ENCODE measurements around the gene CAMTA1.

Gene CAMTA1

DNA sequence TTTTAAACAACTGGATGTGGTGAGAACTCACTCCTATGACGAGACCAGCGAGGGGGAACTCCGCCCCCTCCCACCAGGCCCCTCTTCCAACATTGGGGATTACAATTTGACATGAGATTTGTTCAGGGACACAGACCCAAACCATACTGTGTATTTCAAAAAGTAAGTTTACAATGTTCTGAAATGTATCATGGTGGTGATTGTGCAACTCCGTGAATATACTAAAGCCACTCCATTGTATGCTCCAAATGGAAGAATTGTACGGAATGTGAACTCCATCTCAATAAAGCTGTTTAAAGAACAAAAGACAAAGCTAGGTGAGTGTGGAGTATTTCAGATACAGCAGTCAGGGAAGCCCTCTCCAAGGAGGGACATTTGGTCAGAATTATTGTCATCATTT, 553.8 kb downstream of the CAMTA1 start:
- no peak overlapping the region for H3K4me3 ChIP-seq
- peaks cover 14 to 49% (median 42%) of the 10 kb centered on the region in 10 experiments for H3K4me1 ChIP-seq
- H4K20me1 ChIP-seq: no peaks in the 10 kb centered on the region
- H3K9ac ChIP-seq: no peak overlapping the region
- H3K9me3 ChIP-seq (replicated peaks in 1 of 11): peaks cover 0 to 9% (median 0%) of the 10 kb centered on the region in 11 experiments; a peak in 3 of 22 replicates
- H3K4me2 ChIP-seq: no peak overlapping the region
- no peaks in the 10 kb centered on the region for H3K36me3 ChIP-seq
- no peaks in the 10 kb centered on the region for H3K27me3 ChIP-seq
- no peak overlapping the region for H3K27ac ChIP-seq
- no peak for TF ChIP-seq Cebpa-rat (IDR thresholded peaks at IDR 0.05)

DNA sequence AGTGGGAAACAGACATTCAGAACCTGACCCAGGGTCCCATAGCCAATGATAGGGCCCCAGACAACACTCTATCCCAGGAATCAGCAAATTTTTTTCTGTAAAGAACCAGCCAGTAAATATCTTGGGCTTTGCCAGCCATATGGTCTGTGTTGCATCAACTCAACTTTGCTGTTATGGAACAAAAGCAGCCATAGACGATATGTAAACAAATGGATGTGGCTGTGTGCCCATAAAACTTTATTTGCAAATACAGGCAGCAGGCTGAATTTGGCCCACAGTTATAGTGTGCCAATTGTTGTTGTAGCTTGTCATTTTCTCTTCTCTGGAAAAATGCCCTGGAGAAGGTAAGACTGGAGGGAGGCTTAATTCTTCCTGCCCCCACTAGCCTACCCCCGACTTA, 554.7 kb downstream of the CAMTA1 start:
- Histone ChIP-seq H4K20me1 (no peaks in the 10 kb centered on the region), H3K9ac (no peak overlapping the region), H3K4me1 (peaks cover 5 to 43% (median 32%) of the 10 kb centered on the region in 10 experiments), H3K9me3 (replicated peaks in 1 of 11) (peaks cover 0 to 9% (median 0%) of the 10 kb centered on the region in 11 experiments; a peak in 3 of 22 replicates), H3K4me2 (no peak overlapping the region), H3K27ac (no peak overlapping the region), H3K4me3 (no peak overlapping the region), H3K36me3 (no peaks in the 10 kb centered on the region), H3K27me3 (no peaks in the 10 kb centered on the region)
- TF ChIP-seq Cebpa-rat (IDR thresholded peaks at IDR 0.05): no peak

DNA sequence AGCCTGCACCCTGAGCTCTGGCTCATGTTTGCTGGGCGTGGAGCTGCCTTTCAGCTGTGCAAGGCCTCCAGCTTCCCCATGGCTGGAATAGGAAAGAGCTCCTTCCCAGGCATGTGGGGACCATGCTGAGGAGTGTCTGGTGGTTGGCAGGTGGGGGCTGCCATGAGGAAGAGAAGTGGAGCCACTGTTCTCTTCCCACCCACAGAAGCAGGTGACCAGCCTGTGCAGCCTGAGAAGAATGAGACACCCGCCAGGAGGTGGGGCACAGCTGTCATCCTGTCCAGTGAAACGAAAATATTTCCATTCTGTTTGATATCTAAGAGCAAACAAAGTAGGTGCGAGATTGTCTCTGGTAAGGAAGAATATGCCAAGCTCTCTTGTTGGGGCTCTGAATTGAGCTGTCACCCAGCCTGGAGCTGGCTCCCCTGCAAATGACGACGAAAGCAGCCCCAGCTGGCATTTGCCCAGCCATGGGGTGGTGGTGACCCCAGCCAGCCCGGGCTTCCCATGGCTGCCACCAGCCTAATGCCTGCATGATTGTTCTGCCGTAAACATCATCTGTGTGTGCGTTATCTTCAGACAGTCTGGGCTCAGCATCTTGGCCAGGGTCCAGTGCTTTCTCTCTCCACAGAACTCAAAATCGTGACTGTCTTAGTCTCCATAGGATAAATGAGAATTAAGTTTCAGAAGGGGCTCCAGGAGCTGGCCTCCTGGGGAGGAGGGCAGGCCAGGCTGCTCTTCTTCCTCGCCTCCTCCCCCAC, 556.1 kb downstream of the CAMTA1 start:
- Histone ChIP-seq H3K27me3 (no peaks in the 10 kb centered on the region), H4K20me1 (no peaks in the 10 kb centered on the region), H3K4me2 (peak overlapping the region in 6 of 11 experiments; percentile 19 to 59 (median 42); a peak in 10 of 22 replicates), H3K36me3 (no peaks in the 10 kb centered on the region), H3K4me3 (no peak overlapping the region), H3K9me3 (replicated peaks in 1 of 11) (peaks cover 0 to 9% (median 0%) of the 10 kb centered on the region in 11 experiments; a peak in 3 of 22 replicates), H3K9ac (no peak overlapping the region), H3K27ac (no peak overlapping the region), H3K4me1 (peaks cover 0 to 30% (median 19%) of the 10 kb centered on the region in 10 experiments; a peak in 14 of 20 replicates)
- no peak for TF ChIP-seq Cebpa-rat (IDR thresholded peaks at IDR 0.05)

DNA sequence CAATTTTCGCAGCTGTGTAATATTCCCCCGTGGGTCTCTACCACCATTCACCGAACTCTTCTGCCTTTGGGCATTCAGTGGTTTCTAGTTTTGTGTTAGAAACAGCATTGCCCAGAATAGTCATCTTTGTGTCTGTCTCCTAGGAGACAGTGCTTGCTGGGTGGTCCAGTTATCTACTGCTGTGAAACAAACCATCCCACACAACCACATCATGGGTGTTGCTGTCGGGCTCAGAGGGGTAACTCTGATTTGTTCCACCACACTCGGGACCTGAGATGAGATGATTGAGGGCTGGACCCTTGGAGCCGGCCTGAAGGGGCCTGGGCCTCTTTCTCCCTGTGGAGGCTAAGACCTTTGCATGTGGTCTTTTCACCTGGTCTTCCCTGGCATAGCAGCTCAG, 558.6 kb downstream of the CAMTA1 start:
- Histone ChIP-seq H3K4me1 (peaks cover 0 to 20% (median 10%) of the 10 kb centered on the region in 10 experiments; a peak in 11 of 20 replicates), H3K27ac (no peak overlapping the region), H3K9me3 (replicated peaks in 1 of 11) (0 out of 22 replicates have a peak, but pooled peaks cover 0 to 6% (median 0%) of the 10 kb centered on the region in 11 experiments), H3K36me3 (no peaks in the 10 kb centered on the region), H3K9ac (no peak overlapping the region), H3K4me2 (peak overlapping the region in 2 of 11 experiments; percentile 7 to 12; a peak in 3 of 22 replicates), H4K20me1 (no peaks in the 10 kb centered on the region), H3K27me3 (no peaks in the 10 kb centered on the region), H3K4me3 (no peak overlapping the region)
- TF ChIP-seq Cebpa-rat (IDR thresholded peaks at IDR 0.05): no peak

DNA sequence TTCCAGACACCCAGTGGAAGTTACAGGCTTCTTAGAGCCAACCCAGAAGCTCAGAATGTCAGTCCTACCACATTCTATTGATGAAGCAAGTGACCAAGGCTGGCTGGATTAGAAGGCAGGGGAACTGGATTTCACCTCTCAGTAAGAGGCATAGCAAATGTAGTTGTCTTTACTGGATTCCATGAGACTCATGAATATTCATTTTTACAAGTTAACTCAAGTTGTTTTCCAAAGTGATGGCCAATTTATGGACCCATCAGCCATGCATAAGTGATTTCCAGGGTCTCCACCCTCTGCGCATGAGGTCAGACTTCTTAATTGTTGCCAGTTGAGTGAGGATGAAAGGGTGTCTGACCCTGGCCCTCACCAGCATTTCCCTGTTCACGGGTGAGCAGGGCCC, 559.0 kb downstream of the CAMTA1 start:
- Histone ChIP-seq H3K4me2 (peak overlapping the region in 2 of 11 experiments; percentile 7 to 12; a peak in 3 of 22 replicates), H3K36me3 (no peaks in the 10 kb centered on the region), H3K4me1 (peaks cover 0 to 20% (median 10%) of the 10 kb centered on the region in 10 experiments; a peak in 11 of 20 replicates), H3K4me3 (no peak overlapping the region), H3K9me3 (replicated peaks in 1 of 11) (0 out of 22 replicates have a peak, but pooled peaks cover 0 to 6% (median 0%) of the 10 kb centered on the region in 11 experiments), H3K9ac (no peak overlapping the region), H4K20me1 (no peaks in the 10 kb centered on the region), H3K27me3 (no peaks in the 10 kb centered on the region), H3K27ac (no peak overlapping the region)
- no peak for TF ChIP-seq Cebpa-rat (IDR thresholded peaks at IDR 0.05)

DNA sequence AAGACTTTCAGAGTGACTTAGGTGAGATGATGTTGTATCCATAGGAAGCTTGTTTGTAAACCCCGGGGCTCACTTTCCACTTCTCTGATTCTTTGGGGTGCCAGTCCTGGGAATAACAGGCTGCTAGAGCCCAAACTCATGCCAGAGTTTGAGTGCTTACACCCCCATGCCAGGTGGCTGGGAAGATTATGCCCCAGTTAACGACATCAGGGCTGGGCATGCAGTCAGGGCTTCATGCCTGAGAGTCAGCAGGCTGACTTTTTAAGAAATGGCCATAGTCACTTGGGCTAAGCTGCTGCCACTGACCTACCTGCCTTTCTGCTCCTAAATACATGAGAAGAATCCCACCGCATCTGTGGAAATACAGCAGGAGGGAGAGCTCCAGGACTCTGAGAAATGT, 560.3 kb downstream of the CAMTA1 start:
- H3K27ac ChIP-seq: no peak overlapping the region
- H3K9ac ChIP-seq: no peak overlapping the region
- TF ChIP-seq Cebpa-rat (IDR thresholded peaks at IDR 0.05): no peak
- peaks cover 0 to 20% (median 10%) of the 10 kb centered on the region in 10 experiments; a peak in 11 of 20 replicates for H3K4me1 ChIP-seq
- H3K4me2 ChIP-seq: no peak overlapping the region
- no peaks in the 10 kb centered on the region for H3K36me3 ChIP-seq
- no peaks in the 10 kb centered on the region for H3K27me3 ChIP-seq
- H3K4me3 ChIP-seq: no peak overlapping the region
- no peaks in the 10 kb centered on the region for H4K20me1 ChIP-seq
- 0 out of 22 replicates have a peak, but pooled peaks cover 0 to 6% (median 0%) of the 10 kb centered on the region in 11 experiments for H3K9me3 ChIP-seq (replicated peaks in 1 of 11)

DNA sequence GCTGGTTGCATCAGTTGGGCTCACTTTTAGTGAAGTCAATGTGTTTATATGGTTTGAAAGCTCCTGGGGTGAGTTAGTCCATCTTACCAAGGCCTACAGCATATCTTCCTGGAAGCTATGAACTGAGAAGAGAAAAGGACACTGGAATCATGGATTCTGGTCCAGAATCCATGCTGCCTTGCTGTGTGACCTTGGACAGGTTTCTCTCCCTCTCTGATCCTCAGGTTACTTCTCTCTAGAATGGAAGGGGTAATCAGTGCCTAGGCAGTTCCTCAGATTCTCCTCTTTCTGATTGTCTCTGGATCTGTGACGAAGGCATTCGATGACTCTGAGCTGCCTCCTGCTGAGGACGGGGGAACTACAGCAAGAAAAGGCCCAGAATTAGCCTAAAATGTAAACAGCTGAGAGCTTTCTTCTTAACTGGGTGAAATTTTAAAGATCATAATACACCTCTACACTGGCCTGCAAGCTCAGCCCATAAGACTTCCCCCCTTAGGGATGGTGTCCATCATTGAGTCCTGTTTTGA, 560.9 kb downstream of the CAMTA1 start:
- Histone ChIP-seq H3K4me3 (no peak overlapping the region), H3K36me3 (no peaks in the 10 kb centered on the region), H3K9me3 (replicated peaks in 1 of 11) (0 out of 22 replicates have a peak, but pooled peaks cover 0 to 6% (median 0%) of the 10 kb centered on the region in 11 experiments), H4K20me1 (no peaks in the 10 kb centered on the region), H3K9ac (no peak overlapping the region), H3K4me1 (peaks cover 0 to 15% (median 7%) of the 10 kb centered on the region in 10 experiments; a peak in 11 of 20 replicates), H3K27me3 (no peaks in the 10 kb centered on the region), H3K27ac (no peak overlapping the region), H3K4me2 (no peak overlapping the region)
- TF ChIP-seq Cebpa-rat (IDR thresholded peaks at IDR 0.05): no peak

DNA sequence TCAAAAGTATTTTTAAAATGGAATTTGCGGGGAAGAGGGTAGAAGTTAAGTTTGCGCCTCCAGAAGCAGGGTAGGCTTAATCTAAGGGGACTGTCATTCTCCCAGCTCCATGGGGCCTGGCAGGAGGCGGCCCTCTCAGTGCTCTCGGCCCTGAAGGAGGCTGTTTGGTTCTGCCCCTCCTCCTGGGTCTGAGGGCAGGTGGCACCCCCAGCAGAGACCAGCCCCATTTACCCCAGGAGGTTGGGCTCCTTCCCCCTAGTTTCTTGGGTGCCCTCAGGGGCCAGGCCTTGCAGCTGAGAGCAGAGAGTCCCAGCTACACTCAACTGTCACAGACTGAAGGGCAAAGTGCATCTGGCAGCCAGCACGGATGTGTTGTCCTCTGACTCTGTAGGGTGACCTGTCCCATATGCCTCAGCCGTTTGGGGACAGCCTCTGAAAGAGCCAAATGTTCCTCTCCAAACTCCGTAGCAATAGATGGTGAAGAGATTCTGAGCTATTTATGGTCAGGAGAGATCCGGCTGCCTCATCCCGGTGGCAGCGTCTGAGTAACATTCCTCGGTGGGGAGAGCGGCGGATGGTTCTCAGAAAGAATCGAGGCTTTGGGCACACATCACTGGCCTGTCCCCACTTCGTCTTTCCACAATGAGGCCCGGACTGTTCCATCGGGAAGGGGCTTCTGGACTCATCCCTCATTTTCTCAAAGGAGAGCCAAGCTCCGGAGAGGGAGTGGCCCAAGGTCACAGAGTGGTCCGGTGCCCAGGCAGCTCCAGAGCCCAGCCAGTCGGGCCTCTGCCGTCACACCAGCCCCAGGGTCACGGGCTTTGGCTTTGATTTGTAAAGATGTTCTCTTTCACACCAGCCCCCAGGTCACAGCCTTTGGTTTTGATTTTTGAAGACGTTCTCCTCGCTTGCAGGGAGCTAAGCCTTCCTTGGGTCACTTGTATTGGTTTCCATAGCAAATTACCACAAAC, 561.6 kb downstream of the CAMTA1 start:
- Histone ChIP-seq H4K20me1 (no peaks in the 10 kb centered on the region), H3K9ac (no peak overlapping the region), H3K36me3 (no peaks in the 10 kb centered on the region), H3K27me3 (no peaks in the 10 kb centered on the region), H3K9me3 (replicated peaks in 1 of 11) (0 out of 22 replicates have a peak, but pooled peaks cover 0 to 6% (median 0%) of the 10 kb centered on the region in 11 experiments), H3K4me2 (no peak overlapping the region), H3K27ac (no peak overlapping the region), H3K4me1 (peaks cover 0 to 9% (median 0%) of the 10 kb centered on the region in 10 experiments; a peak in 4 of 20 replicates), H3K4me3 (no peak overlapping the region)
- no peak for TF ChIP-seq Cebpa-rat (IDR thresholded peaks at IDR 0.05)

All from BLaER1 treated with 17β-estradiol and CSF1 and Interleukin-3, amounts not matched to agents 10 nM and 100 nM (cell line).